HG03457 (cell line): ENCODE data around the gene CFAP74.

Source experiments
- ATAC-seq: cut with Tn5 transposase; IDR thresholded peaks from one replicate; pipeline ENCODE4 v1.9.1; 2021; ENCODE audit warnings: moderate number of reproducible peaks; ENCODE audit not compliant: unreplicated experiment

Gene CFAP74

DNA sequence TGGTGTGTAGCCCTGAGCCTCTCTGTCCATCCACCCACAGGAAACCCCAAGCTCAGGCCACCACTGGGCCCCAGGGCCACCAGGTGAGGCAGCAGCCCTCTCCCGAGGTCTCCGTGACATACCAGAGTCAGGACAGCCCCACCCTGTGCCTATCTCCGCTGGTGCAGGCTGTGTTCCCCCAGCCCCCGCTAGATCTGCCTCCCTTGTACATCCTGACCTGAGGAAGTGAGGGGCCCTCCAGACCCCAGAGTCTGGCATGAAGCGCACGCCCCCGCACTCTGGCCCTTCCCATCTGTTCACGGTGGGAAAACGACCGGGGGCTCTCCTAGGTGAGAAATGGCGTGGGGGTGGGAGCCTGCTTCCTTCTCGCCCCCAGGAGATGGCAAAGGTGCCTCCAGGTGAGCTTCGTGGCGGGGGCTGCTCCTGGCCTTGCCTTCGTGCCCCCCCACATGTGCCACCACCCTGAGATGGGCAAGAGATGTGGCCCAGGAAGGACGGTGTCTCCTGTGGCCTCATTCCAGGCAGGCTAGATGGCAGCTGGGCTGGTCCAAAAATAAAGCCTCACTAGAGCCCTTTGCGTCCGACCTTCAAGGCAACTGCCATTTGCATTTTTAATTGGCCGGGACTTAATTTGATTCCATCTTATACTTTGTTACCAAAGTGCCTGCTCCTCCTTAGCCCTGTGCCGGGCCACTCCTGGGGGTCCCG is 18.6 kb upstream of the CFAP74 start:
- ATAC-seq: no peak

DNA sequence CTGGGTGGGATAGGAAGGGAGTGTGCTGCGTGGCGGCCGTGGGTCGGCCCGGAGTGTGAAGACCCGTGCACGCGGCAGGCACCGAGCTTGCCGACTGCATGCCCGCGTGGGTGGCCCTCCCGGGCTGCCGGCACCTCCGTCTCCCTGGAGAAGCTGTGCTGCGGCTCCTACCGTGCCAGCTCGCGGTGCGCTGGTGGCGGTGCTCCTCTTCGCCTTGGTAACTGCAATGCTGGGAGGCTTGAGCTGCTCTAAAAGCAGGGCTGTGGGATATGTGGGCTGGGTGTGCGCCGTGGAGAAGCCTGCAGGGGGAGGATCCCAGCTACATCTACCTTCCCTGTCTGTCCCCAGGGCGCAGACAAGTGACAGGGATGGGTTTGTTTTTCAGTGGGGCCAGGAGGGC is 18.0 kb upstream of the CFAP74 start:
- ATAC-seq: no peak

- ATAC-seq: no peak
These were observed 16.7 kb upstream of the CFAP74 start for GRCh38 chr1:2020310-2020655.

DNA sequence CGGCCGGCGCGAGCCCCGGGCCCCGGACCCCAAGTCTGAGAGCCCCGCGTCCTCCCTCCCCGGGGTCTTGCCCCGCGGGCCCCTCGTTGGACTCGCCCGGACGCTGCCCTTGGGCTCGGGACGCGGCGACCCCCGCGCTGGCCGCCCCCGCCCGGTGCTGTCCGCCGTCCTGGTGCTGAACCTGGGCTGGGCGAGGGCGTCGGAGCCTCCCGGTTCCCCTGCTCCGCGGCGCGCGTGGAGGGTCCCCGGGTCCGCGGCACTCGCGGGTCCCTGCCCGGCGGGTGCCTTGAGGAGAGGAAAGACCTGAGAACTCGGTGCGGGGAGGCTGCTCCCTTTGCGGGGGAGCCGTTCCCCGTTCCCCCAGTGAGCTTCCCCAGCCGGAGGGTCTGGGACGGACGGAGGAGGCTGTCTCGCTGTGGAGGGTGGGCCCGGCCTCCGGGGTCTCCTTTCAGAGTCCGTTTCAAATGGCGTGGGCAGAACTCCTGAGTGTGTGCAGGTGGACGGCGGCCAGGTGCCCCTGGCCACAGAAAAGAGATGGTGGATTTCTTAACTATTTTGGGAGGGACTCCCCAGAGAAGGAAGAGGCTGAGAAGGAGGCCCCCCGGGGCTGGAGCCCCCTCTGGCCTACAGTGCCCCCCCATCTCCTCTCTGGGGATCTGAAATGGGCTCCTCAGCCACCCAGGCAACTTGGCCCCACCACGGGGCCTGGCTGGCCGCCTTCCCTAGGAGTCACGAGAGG is 16.2 kb upstream of the CFAP74 start:
- no peak for ATAC-seq

DNA sequence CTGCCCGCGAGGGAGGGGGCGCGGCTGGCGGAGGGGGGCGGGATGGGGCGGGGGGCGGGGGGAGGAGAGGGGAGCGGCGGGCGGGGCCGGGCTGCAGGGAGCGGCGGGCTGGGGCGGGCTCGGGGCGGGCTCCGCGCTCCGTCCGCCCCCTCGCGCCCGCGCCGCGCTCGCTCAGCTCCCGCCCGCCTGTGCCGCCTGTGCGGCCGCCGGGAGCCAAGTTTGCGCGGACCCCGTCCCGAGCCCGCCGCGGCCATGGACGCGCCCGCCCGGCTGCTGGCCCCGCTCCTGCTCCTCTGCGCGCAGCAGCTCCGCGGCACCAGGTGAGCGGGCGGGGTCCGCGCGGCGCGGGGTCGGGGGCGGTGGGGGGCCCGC is 15.6 kb upstream of the CFAP74 start, which contains the start of gene GABRD:
TSS of gene GABRD (plus strand) at position 174 of the 372 bp plus-strand sequence. CDS start at position 253, 79 bp downstream.
- no peak for ATAC-seq

- ATAC-seq: no peak
These were observed 14.9 kb upstream of the CFAP74 start for GRCh38 chr1:2018217-2019171.

DNA sequence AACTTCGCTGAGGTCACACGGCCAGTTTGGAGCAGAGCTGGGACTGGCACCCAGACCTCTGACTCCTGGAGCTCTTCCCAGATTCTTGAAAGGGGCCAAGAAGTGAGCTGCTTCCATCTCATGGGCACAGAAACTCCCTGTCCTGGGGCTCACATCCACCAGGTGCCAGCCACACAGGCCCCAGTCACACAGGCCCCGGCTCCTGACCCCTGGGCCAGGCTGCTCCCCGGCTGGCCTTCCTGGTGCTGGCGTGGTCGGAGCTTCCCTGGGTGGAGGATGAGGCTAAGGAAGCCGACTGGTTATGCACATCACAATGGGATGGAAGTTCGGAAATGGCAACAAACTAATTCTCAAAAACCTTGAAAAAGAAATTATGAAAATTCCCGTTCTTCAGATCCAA is 12.5 kb upstream of the CFAP74 start:
- no peak for ATAC-seq

DNA sequence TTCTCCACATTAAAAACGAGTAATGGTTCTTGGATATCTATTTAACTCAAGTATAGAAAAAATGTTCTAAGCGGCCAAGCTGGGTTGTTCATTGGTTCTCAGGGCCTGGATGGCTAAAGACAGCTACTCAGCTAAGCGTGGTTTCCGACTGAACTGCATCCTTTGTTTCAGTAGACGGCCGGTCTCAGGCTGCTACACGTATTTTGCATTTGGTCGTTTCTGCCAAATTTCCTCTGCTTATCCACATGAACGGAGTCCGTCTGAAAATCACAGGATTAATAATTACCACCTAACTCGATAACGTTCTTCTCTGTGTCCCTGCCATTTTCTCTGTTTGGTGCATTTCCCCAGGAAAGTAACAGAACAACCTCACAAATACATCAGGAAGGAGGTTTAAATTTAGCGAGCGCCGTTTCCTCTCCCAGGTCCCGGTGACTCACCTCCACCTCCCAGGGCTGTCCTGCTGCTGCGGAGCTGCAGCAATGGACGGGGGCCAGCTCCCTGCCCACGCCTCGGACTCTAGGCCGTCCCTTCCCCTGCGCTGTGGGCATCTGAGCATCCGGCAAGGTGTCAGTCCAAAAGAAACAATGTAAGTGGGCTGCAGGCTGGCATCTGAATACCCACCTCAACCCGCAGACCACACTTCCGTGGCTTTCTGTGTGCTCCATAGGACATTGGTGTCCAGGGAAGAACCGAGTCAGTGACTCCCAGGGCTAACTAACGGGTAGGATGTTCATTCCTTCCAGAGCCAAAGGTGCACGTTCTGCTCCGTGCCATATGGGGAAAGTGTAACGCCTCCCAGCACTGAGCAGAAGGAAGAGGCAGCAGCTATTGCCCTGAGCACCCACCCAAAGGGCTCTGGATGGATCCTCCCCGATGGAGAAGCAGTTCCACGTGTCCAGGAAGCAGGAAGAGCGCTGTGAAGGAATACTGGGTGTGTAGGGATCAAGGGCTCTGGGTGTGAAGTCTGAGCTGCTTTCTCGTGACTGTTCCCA is 11.5 kb upstream of the CFAP74 start:
- ATAC-seq: no peak

DNA sequence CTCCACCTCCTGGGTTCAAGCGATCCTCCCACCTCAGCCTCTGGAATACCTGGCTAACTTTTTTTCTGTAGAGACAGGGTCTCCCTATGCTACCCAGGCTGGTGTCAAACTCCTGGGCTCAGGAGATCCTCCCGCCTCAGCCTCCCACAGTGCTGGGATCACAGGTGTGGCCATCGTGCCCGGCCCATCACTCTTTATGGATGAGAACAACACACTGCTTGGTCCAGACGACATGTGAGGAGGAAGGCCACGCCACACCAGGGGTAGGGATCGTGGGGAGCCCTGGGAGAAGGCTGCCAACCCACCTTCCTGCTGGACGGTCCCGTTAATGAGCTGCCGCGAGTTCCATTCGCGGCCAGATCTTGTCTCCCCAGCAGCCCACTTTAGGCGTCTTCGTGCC is 10.6 kb upstream of the CFAP74 start:
- ATAC-seq: no peak

GRCh38 chr1:2009101-2010053 is 5.8 kb upstream of the CFAP74 start:
- no peak for ATAC-seq

DNA sequence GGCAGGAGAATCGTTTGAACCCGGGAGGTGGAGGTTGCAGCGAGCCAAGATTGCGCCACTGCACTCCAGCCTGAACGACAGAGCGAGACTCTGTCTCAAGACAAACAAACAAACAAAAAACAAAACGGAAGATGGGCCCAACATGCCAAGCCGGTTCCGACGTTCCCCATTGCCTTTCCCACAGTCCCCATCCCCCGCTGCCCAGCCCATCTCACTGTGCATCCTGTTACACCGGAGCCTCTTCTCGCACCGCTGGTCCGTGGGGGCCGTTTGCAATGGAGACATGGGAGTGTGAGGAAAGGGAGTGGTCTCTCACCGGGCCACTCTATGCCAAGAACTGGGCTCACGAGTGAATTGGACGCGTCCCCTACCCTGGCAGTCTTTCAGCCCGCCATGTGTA is 1.3 kb upstream of the CFAP74 start:
- no peak for ATAC-seq

DNA sequence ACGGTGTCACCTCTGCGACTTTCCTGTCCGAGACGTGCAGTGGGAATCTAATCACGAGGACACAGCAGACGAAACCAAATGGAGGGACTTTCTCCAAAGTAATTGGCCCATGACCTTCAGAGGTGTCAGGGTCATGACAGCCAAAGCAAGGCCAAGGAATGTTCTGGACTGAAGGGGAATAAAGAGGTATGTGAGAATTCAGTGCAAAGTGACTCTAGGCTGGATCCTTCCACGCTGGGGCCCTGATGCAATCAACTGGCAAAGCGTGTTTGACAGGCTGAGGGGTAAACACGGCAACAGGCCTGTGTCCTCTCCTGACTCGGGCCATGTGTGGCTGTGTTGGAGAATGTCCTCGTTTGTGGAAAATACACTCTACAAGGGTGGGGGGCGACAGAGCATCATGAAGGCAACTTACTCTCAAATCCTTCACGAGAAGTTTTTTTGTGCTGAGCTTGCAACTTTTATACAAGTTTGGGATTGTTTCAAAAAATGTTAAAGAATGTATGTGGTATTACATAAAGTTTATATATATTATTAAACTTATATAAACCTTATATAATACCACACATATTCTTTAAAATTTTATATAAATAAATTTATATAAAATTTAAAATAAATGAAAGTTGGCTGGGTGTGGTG is 1.7 kb downstream of the CFAP74 start:
- no peak for ATAC-seq

DNA sequence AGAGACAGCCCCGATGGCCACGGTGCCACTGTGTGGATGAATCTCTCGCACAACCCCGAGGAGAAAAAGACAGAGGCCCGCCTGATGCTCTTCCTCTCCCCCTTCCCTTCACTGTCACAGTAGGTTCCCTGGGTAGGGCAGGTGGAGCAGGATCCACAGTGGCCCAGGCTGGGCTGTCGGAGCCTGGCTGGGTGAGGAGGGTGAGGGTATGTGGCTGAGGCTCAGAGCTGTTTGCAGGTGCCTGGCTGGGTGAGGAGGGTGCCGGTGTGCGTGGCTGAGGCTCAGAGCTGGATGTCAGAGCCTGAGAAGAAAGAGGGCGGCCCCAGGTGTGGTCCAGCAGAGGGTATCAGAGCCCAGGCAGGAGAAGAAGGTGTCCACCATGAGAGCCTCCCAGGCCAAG is 2.7 kb downstream of the CFAP74 start:
- no peak for ATAC-seq

GRCh38 chr1:2000432-2000831 is 3.2 kb downstream of the CFAP74 start:
- no peak for ATAC-seq

GRCh38 chr1:1997576-1997975 is 6.0 kb downstream of the CFAP74 start:
- ATAC-seq: no peak

GRCh38 chr1:1996207-1996651 is 7.4 kb downstream of the CFAP74 start:
- ATAC-seq: no peak

- ATAC-seq: no peak
These were observed 9.1 kb downstream of the CFAP74 start for GRCh38 chr1:1994536-1994935.

GRCh38 chr1:1990222-1990621 is 13.4 kb downstream of the CFAP74 start:
- ATAC-seq: no peak

DNA sequence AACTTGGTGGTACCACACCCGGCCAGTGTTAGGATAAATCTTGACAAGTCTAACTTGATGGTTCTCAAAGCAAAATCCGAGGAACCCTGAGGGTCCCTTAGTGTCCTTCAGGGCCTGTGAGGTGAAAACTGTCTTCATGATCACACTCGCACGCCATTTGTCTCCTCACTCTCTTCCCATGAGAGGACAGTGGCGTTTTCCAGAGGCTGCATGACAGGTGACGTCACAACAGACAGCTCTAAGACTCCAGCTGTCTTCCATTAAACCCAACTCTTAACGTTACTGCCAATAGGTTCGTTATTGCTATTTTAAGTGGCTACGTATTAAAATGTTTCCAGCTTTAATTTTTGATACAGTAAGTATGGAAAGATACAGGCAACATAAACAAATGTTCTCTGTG is 13.8 kb downstream of the CFAP74 start:
- ATAC-seq: no peak
